ENCODE measurements around the gene GPR63. TPM values are rescaled to one million over a fixed set of nuclear protein-coding genes. Genes with fewer than 3 reads are reported as not detected.

GPR63 gene
- total and polyA plus RNA-seq, 11 donors, result 0.14 to 2.7 (median 0.75) TPM

DNA sequence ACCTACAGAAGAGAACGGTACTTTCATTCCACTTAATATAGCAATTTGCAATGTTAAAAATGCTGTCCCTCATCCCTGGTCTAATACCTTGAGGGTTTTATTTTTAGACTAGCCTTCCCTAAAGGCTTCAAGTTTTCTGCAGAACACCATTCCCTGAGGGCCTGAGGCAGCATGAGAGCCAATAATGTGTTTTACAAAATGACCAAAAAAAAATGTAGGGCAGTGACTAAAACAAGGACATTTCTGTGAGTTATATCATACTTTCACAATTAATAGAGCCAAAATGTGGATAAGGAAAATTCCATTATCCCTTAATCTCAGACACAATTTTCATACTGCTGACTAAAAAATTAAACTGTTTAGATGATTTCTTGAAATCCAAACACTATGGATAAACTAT, 22.7 kb downstream of the GPR63 start:
- Histone ChIP-seq H3K27me3 (no peaks in the 10 kb centered on the region), H3K4me3 (no peak overlapping the region), H3K36me3 (no peaks in the 10 kb centered on the region), H3K4me1 (peaks cover 0 to 5% (median 0%) of the 10 kb centered on the region in 12 donors), H3K27ac (no peak overlapping the region), H3K9me3 (peaks cover 0 to 3% (median 0%) of the 10 kb centered on the region in 12 donors)
- WGBS, 4 donors, result 55 to 65% (median 58%) methylated on average over 1 of the region's 1 CpG
- no peak for DNase-seq
- TF ChIP-seq, protein P1, sequence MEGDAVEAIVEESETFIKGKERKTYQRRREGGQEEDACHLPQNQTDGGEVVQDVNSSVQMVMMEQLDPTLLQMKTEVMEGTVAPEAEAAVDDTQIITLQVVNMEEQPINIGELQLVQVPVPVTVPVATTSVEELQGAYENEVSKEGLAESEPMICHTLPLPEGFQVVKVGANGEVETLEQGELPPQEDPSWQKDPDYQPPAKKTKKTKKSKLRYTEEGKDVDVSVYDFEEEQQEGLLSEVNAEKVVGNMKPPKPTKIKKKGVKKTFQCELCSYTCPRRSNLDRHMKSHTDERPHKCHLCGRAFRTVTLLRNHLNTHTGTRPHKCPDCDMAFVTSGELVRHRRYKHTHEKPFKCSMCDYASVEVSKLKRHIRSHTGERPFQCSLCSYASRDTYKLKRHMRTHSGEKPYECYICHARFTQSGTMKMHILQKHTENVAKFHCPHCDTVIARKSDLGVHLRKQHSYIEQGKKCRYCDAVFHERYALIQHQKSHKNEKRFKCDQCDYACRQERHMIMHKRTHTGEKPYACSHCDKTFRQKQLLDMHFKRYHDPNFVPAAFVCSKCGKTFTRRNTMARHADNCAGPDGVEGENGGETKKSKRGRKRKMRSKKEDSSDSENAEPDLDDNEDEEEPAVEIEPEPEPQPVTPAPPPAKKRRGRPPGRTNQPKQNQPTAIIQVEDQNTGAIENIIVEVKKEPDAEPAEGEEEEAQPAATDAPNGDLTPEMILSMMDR (IDR thresholded peaks at IDR 0.05), result no peak
- intact Hi-C loops (cut with DNase I), result no loop called here
- no peak for ATAC-seq

DNA sequence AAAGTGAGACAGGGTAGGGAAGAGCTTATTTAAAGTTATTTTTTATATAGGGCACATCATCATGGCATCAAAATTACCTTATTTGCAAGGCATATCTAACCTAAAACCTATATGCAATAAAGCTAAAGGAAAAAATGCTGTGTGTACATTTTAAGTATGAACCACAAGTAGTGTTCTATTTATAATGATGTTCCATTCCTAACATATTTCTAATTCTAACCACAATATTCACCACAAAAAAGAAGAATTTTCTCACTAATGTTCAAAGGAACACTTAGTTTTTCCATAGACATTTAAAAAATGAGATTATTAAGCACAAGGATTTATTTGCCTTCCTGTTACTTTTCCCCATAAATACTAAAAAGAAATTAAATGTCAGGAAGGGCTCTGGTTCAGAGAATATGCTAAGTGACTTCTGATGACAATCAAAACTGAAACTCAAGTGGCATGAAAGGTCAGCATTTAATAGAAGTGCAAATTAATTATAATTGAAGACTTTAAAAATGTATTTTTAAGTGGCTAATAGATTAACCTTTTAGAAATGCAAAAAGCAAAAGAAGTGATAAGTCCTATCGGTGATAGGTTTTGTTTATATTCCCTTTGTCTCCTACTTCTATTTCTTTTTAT, 25.1 kb downstream of the GPR63 start:
- ATAC-seq (no peak), DNase-seq (no peak)
- Histone ChIP-seq H3K36me3 (no peaks in the 10 kb centered on the region), H3K9me3 (no peaks in the 10 kb centered on the region), H3K27ac (no peak overlapping the region), H3K4me1 (peaks cover 0 to 5% (median 0%) of the 10 kb centered on the region in 12 donors), H3K4me3 (no peak overlapping the region), H3K27me3 (no peaks in the 10 kb centered on the region)
- intact Hi-C loops (cut with DNase I), result no loop called here
- no peak for TF ChIP-seq POLR2A (IDR thresholded peaks at IDR 0.05)
- TF ChIP-seq, protein P1 (IDR thresholded peaks at IDR 0.05), result no peak
- WGBS, 4 donors, result 82 to 88% (median 87%) methylated on average over 1 of the region's 1 CpG

DNA sequence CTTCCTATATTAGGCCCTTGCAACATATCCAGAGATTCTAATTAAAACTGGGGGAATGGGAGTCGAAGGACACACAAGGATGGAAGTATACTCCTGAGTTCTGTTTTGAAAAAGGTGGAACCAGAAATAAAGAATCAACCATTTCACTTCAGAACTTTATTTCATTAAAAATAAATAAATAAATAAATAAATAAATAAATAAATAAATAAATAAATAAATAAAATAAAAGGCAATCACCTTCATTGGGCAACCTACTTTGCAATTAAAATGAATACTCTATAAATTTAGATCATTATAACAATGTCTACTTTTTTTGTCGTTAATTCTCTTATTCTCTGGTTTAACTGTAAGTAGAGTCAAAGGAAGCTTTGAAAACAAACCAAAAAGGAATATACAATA, 25.6 kb downstream of the GPR63 start:
- intact Hi-C loops (cut with DNase I), result no loop called here
- ATAC-seq, result no peak
- Histone ChIP-seq H3K27ac (no peak overlapping the region), H3K27me3 (no peaks in the 10 kb centered on the region), H3K9me3 (no peaks in the 10 kb centered on the region), H3K4me3 (no peak overlapping the region), H3K4me1 (peaks cover 0 to 5% (median 0%) of the 10 kb centered on the region in 12 donors), H3K36me3 (no peaks in the 10 kb centered on the region)
- no peak for DNase-seq
- 92 to 97% (median 93%) methylated on average over 2 of the region's 2 CpGs for WGBS, 4 donors
- TF ChIP-seq POLR2A (IDR thresholded peaks at IDR 0.05), result no peak
- TF ChIP-seq, protein P1 (IDR thresholded peaks at IDR 0.05), result no peak

DNA sequence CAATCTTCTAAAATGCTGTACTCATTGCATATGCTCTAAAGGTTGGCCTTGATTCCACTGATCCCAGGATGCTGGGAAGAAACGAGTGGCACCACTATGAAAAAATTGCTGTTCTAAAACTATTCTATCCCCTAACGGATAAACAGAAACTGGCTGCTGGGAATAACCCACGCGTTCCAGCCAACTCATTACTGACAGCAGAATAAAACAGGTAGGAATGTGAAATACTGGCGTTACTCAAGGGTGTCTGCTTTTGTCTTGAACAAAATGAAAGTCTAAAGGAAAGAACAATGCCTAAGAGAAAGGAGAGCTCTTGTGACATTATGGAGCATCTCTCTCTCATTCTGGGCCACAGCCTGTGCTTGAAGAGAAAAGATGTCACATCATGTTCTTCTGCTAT, 26.1 kb downstream of the GPR63 start:
- Histone ChIP-seq H3K9me3 (no peaks in the 10 kb centered on the region), H3K36me3 (no peaks in the 10 kb centered on the region), H3K27ac (no peak overlapping the region), H3K27me3 (no peaks in the 10 kb centered on the region), H3K4me3 (no peak overlapping the region), H3K4me1 (peaks cover 0 to 5% (median 0%) of the 10 kb centered on the region in 12 donors)
- ATAC-seq (no peak), DNase-seq (no peak)
- 70 to 79% (median 76%) methylated on average over 5 of the region's 5 CpGs for WGBS, 4 donors
- intact Hi-C loops (cut with DNase I), result no loop called here
- TF ChIP-seq, protein P1 (IDR thresholded peaks at IDR 0.05), result no peak
- TF ChIP-seq POLR2A (IDR thresholded peaks at IDR 0.05), result no peak
